CD4-positive, CD25-positive, alpha-beta regulatory T cell (primary cell): Measurements from ENCODE around the gene SCGB3A2. TPM values are rescaled to one million over a fixed set of nuclear protein-coding genes. Genes with fewer than 3 reads are reported as not detected.
"Not testable (repeated sequence)": the region's sequence is repeated elsewhere in the genome, so short reads cannot be mapped to it uniquely, and the experiment has no call there.

Experiments used
- ATAC-seq, 2 donors: fragments of 150-1000 bp; cut with Tn5 transposase; one replicate each; pipeline ENCODE4 v1.10.0; 2021; ENCODE audit warnings: low read depth in 2 of 2, moderate number of reproducible peaks in 2 of 2, moderate library complexity in 1 of 2
- DNase-seq, 3 donors: peaks; one replicate each; pipeline versions ENCODE4 v3.0.0 to v3.0.0-alpha.2; 2012 to 2022; ENCODE audit warnings: mixed read lengths in 1 of 3
- H3K27ac ChIP-seq: one replicate; pipeline ENCODE4 v1.7.0; 2013; ENCODE audit warnings: mild to moderate bottlenecking, low read length; ENCODE audit not compliant: insufficient read depth, poor library complexity, severe bottlenecking
- H3K27me3 ChIP-seq: one replicate; pipeline ENCODE4 v1.7.0; 2013; ENCODE audit warnings: low read length; ENCODE audit not compliant: control insufficient read depth, insufficient read depth
- H3K36me3 ChIP-seq: one replicate; pipeline ENCODE4 v1.7.0; 2013; ENCODE audit warnings: mild to moderate bottlenecking, low read length, moderate library complexity; ENCODE audit not compliant: control insufficient read depth, insufficient read depth
- H3K4me1 ChIP-seq: 2 replicates; pipeline ENCODE4 v1.7.0; 2013; ENCODE audit warnings: mild to moderate bottlenecking, low read length; ENCODE audit not compliant: insufficient read depth, control insufficient read depth, poor library complexity, severe bottlenecking
- H3K4me3 ChIP-seq: one replicate; pipeline ENCODE4 v1.7.0; 2013; ENCODE audit warnings: low read depth, mild to moderate bottlenecking, low read length, moderate library complexity
- H3K9me3 ChIP-seq, 2 experiments: 1 replicate in 1 of 2; 2 replicates in 1 of 2; pipeline ENCODE4 v1.7.0; 2013; ENCODE audit warnings: low read length in 2 of 2, mild to moderate bottlenecking in 1 of 2, moderate library complexity in 1 of 2; ENCODE audit not compliant: control insufficient read depth in 2 of 2
- H3K27ac Mint-ChIP-seq, 3 donors: one replicate each; pipeline ENCODE4 v1.8.0; 2020 to 2022; ENCODE audit warnings: mild to moderate bottlenecking in 3 of 3, mixed read lengths in 3 of 3, moderate library complexity in 2 of 3
- H3K27me3 Mint-ChIP-seq: one replicate; pipeline ENCODE4 v1.8.0; 2022; ENCODE audit warnings: mild to moderate bottlenecking, mixed read lengths
- H3K36me3 Mint-ChIP-seq: one replicate; pipeline ENCODE4 v1.8.0; 2020; ENCODE audit warnings: mixed read lengths
- H3K4me1 Mint-ChIP-seq, 4 donors: one replicate each; pipeline ENCODE4 v1.8.0; 2020 to 2022; ENCODE audit warnings: mixed read lengths in 4 of 4, mild to moderate bottlenecking in 1 of 4
- H3K4me3 Mint-ChIP-seq, 4 donors: one replicate each; pipeline ENCODE4 v1.8.0; 2020 to 2022; ENCODE audit warnings: mild to moderate bottlenecking in 4 of 4, mixed read lengths in 4 of 4, moderate library complexity in 3 of 4
- H3K9me3 Mint-ChIP-seq, 7 donors: one replicate each; pipeline ENCODE4 v1.8.0; 2020 to 2022; ENCODE audit warnings: mixed read lengths in 7 of 7, mild to moderate bottlenecking in 3 of 7, moderate library complexity in 2 of 7
- polyA plus RNA-seq, 4 donors: library from polyadenylated mRNA; unstranded; fragments of 300-500 nt; fragmentation: Illumina TruSeq; gene quantifications; one replicate each; pipeline ENCODE4 v1.2.3, GENCODE V29; 2021
- total RNA-seq: library from RNA; stranded (reverse); gene quantifications from one replicate; pipeline ENCODE4 v1.2.3, GENCODE V29; 2022

The SCGB3A2 gene
- total and polyA plus RNA-seq, 5 donors from 2014 or later, result not detected

DNA sequence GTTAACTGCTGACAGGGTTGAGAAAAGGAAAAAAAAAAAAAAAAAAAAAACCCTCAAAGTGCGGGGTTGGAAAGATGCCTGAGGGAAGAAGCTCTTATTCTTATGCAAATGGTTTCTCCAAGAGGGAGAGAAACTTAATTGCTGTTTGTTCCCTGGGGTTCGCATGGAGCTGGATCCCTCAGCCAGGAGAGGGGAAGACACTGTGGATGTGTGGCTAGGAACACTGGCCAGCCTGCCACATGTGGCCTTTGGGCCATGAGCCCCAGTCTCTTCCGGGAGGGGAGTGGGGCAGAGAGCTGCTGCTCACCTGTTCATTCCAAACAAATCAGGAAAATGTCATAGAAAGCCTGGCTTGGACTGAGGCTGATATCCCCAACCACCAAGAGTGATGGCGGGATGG is 9.4 kb upstream of the SCGB3A2 start:
- H3K27me3 Mint-ChIP-seq, result no peaks in the 10 kb centered on the region
- Histone ChIP-seq H3K27ac (no peak overlapping the region), H3K27me3 (no peaks in the 10 kb centered on the region), H3K4me3 (no peak overlapping the region), H3K36me3 (no peaks in the 10 kb centered on the region), H3K4me1 (no peaks in the 10 kb centered on the region), H3K9me3 (no peaks in the 10 kb centered on the region)
- H3K27ac Mint-ChIP-seq, result no peak overlapping the region
- no peak overlapping the region for H3K4me3 Mint-ChIP-seq
- peaks cover 0 to 8% (median 0%) of the 10 kb centered on the region in 7 donors for H3K9me3 Mint-ChIP-seq
- ATAC-seq (no peak), DNase-seq (no peak)
- no peaks in the 10 kb centered on the region for H3K4me1 Mint-ChIP-seq
- H3K36me3 Mint-ChIP-seq, result no peaks in the 10 kb centered on the region

DNA sequence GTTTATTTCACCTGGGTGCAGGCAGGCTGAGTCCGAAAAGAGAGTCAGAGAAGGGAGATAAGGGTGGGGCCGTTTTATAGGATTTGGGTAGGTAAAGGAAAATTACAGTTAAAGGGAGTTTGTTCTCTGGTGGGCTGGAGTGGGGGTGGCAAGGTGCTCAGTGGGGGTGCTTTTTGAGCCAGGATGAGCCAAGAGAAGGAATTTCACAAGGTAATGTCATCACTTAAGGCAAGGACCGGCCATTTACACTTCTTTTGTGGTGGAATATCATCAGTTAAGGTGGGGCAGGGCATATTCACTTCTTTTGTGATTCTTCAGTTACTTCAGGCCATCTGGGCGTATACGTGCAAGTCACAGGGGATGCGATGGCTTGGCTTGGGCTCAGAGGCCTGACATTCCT is 8.6 kb upstream of the SCGB3A2 start:
- not testable (repeated sequence) for H3K27ac Mint-ChIP-seq, H3K27me3 Mint-ChIP-seq, H3K4me1 Mint-ChIP-seq, H3K27me3 ChIP-seq, H3K27ac ChIP-seq, DNase-seq, H3K4me3 Mint-ChIP-seq, ATAC-seq, H3K9me3 ChIP-seq, H3K9me3 Mint-ChIP-seq, H3K4me1 ChIP-seq, H3K36me3 Mint-ChIP-seq, H3K4me3 ChIP-seq, H3K36me3 ChIP-seq

DNA sequence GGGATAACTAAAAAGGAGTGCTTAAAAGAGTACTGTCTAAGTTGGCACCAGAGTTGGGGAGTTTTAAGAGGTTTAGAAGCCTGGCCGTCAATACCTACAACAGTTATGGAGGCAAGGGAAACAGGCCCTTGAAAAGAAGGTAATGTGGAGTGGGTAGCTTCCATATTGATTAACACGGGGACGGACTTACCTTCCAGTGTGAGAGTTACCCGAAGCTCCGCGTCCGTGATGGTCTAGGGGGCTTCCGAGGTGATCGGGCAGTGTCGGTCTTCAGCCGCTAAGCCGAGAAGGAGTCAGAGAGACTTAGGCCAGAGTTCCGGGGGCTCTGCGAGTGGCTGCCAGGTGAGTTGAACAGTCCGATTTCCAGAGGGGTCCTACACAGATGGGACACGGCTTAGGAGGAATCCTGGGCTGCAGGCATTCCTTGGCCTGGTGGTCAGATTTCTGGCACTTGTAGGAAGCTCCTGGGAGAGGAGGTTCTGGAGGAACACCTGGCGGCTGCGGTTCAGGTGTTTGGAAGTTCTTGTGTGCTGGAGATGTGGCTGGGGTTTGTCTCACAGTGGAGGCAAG is 6.4 kb upstream of the SCGB3A2 start:
- not testable (repeated sequence) for H3K4me1 ChIP-seq, DNase-seq, H3K9me3 Mint-ChIP-seq, H3K4me3 Mint-ChIP-seq, H3K27me3 Mint-ChIP-seq, H3K27me3 ChIP-seq, H3K36me3 Mint-ChIP-seq, H3K27ac Mint-ChIP-seq, H3K4me1 Mint-ChIP-seq, H3K4me3 ChIP-seq, H3K27ac ChIP-seq, H3K9me3 ChIP-seq, H3K36me3 ChIP-seq, ATAC-seq

- H3K27ac Mint-ChIP-seq, H3K4me1 Mint-ChIP-seq, H3K9me3 ChIP-seq, H3K36me3 Mint-ChIP-seq, H3K4me1 ChIP-seq, ATAC-seq, H3K27me3 Mint-ChIP-seq, H3K9me3 Mint-ChIP-seq, H3K4me3 Mint-ChIP-seq, H3K36me3 ChIP-seq, H3K4me3 ChIP-seq, H3K27me3 ChIP-seq, H3K27ac ChIP-seq, DNase-seq: not testable (repeated sequence)
Measured at GRCh38 chr5:147872744-147873435, 5.6 kb upstream of the SCGB3A2 start.

GRCh38 chr5:147874118-147874875 is 4.2 kb upstream of the SCGB3A2 start:
- H3K27me3 Mint-ChIP-seq, DNase-seq, H3K9me3 Mint-ChIP-seq, H3K27me3 ChIP-seq, H3K4me3 ChIP-seq, H3K9me3 ChIP-seq, H3K4me3 Mint-ChIP-seq, H3K4me1 Mint-ChIP-seq, H3K4me1 ChIP-seq, H3K36me3 Mint-ChIP-seq, ATAC-seq, H3K36me3 ChIP-seq, H3K27ac ChIP-seq: not testable (repeated sequence)
- H3K27ac Mint-ChIP-seq, result peak overlapping the region in 1 of 3 donors; percentile 64

DNA sequence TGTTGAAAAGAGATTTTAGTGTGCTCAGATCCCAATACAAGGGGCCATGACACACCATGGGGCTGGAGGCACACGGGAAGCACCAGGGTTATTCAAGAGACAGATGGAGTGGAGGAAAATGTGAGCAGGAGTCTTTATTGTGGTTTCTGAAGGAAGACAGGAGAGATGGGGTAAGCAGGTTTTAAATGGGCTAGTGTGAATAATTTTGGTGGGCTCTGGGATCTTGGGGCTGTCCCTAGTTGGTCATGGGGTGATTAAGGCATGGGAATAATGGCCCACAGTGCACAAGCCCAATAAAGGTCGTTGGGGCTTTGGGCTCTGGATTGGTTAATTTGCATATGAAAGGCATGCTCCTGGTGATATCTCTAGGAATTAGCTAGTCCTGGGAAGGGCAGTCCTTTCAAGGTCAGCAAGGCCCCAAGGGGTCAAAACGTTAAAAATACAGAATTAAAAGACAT is 3.6 kb upstream of the SCGB3A2 start:
- no peak overlapping the region for H3K27ac ChIP-seq
- H3K4me3 ChIP-seq, result no peak overlapping the region
- H3K27me3 ChIP-seq, result no peaks in the 10 kb centered on the region
- no peak overlapping the region for H3K27ac Mint-ChIP-seq
- peaks cover 0 to 2% (median 0%) of the 10 kb centered on the region in 7 donors for H3K9me3 Mint-ChIP-seq
- no peaks in the 10 kb centered on the region for H3K36me3 Mint-ChIP-seq
- H3K4me3 Mint-ChIP-seq, result no peak overlapping the region
- no peaks in the 10 kb centered on the region for H3K4me1 ChIP-seq
- no peak for DNase-seq
- no peaks in the 10 kb centered on the region for H3K9me3 ChIP-seq
- ATAC-seq, result no peak
- no peaks in the 10 kb centered on the region for H3K36me3 ChIP-seq
- H3K27me3 Mint-ChIP-seq, result no peaks in the 10 kb centered on the region
- H3K4me1 Mint-ChIP-seq, result no peaks in the 10 kb centered on the region

GRCh38 chr5:147876141-147876540 is 2.4 kb upstream of the SCGB3A2 start:
- Histone ChIP-seq H3K27me3 (no peaks in the 10 kb centered on the region), H3K36me3 (no peaks in the 10 kb centered on the region), H3K9me3 (no peaks in the 10 kb centered on the region), H3K4me3 (no peak overlapping the region), H3K27ac (no peak overlapping the region), H3K4me1 (no peaks in the 10 kb centered on the region)
- H3K4me3 Mint-ChIP-seq, result no peak overlapping the region
- ATAC-seq, result no peak
- no peaks in the 10 kb centered on the region for H3K36me3 Mint-ChIP-seq
- no peak for DNase-seq
- H3K27me3 Mint-ChIP-seq, result no peaks in the 10 kb centered on the region
- H3K4me1 Mint-ChIP-seq, result no peaks in the 10 kb centered on the region
- H3K27ac Mint-ChIP-seq, result no peak overlapping the region
- peaks cover 0 to 2% (median 0%) of the 10 kb centered on the region in 7 donors for H3K9me3 Mint-ChIP-seq
